WTC11 (cell line): ENCODE results near the gene TMEM190. TPM values are rescaled to one million over a fixed set of nuclear protein-coding genes. Genes with fewer than 3 reads are reported as not detected.

Experiments used
- ATAC-seq: fragments of 200-7000 bp; cut with Tn5 transposase; 2 replicates; pipeline ENCODE4 v1.10.0; 2021; ENCODE audit warnings: mild to moderate bottlenecking, moderate library complexity
- CTCF ChIA-PET: fragments of 300-600 bp; sonication (Branson Sonifier 250); formaldehyde crosslinking; loops from one replicate; lab custom pipeline; 2021; ENCODE audit warnings: antibody characterized with exemption; lab: Charles Lee
- POLR2A ChIA-PET: fragments of 350-600 bp; sonication (Branson Sonifier 250); formaldehyde crosslinking; loops from one replicate; lab custom pipeline; 2021; ENCODE audit warnings: antibody characterized with exemption; lab: Charles Lee
- DNase-seq: peaks from one replicate; pipeline ENCODE4 v3.0.0; 2021; ENCODE audit warnings: low spot score
- H3K27ac Mint-ChIP-seq: 2 replicates; pipeline ENCODE4 v1.8.0; 2021; ENCODE audit warnings: mixed read lengths
- H3K27me3 Mint-ChIP-seq: 2 replicates; pipeline ENCODE4 v1.8.0; 2021; ENCODE audit warnings: low read depth, mild to moderate bottlenecking, moderate library complexity, mixed read lengths
- H3K36me3 Mint-ChIP-seq: 2 replicates; pipeline ENCODE4 v1.8.0; 2021; ENCODE audit warnings: mixed read lengths
- H3K4me1 Mint-ChIP-seq: 2 replicates; pipeline ENCODE4 v1.8.0; 2022; ENCODE audit warnings: mixed read lengths
- H3K4me3 Mint-ChIP-seq: 2 replicates; pipeline ENCODE4 v1.8.0; 2021; ENCODE audit warnings: mild to moderate bottlenecking, moderate library complexity, mixed read lengths
- H3K9me3 Mint-ChIP-seq: 2 replicates; pipeline ENCODE4 v1.8.0; 2021; ENCODE audit warnings: mixed read lengths
- CBFB ChIP-seq: sonication (generic); formaldehyde crosslinking; IDR thresholded peaks from 2 replicates; pipeline ENCODE4 v1.8.1; 2022; ENCODE audit warnings: mild to moderate bottlenecking, low read depth, missing genetic modification reagents
- EMX1 ChIP-seq: fragments of 250-450 bp; sonication (Bioruptor Pico); IDR thresholded peaks from 2 replicates; pipeline ENCODE4 v1.8.0; 2021; ENCODE audit warnings: mild to moderate bottlenecking
- ETV6 ChIP-seq: sonication (generic); formaldehyde crosslinking; IDR thresholded peaks from 2 replicates; pipeline ENCODE4 v1.8.1; 2022; ENCODE audit warnings: mild to moderate bottlenecking, missing genetic modification reagents
- GABPB1 ChIP-seq: sonication (generic); formaldehyde crosslinking; IDR thresholded peaks from 2 replicates; pipeline ENCODE4 v1.8.1; 2023; ENCODE audit warnings: mild to moderate bottlenecking, missing genetic modification reagents
- JUN ChIP-seq: sonication (generic); formaldehyde crosslinking; IDR thresholded peaks from 2 replicates; pipeline ENCODE4 v1.8.0; 2023; ENCODE audit warnings: mild to moderate bottlenecking, missing genetic modification reagents
- NFATC4 ChIP-seq: fragments of 250-450 bp; sonication (Bioruptor Pico); IDR thresholded peaks from 2 replicates; pipeline ENCODE4 v1.9.0; 2021; ENCODE audit warnings: mild to moderate bottlenecking
- NFYB ChIP-seq: sonication (generic); formaldehyde crosslinking; conservative IDR thresholded peaks from 2 replicates; pipeline ENCODE4 v1.8.0; 2022; ENCODE audit warnings: low read depth, missing genetic modification reagents
- NR2C2 ChIP-seq: sonication (generic); formaldehyde crosslinking; IDR thresholded peaks from 2 replicates; pipeline ENCODE4 v1.8.0; 2022; ENCODE audit warnings: mild to moderate bottlenecking, missing genetic modification reagents
- OVOL2 ChIP-seq: fragments of 250-450 bp; sonication (Bioruptor Pico); IDR thresholded peaks from 2 replicates; pipeline ENCODE4 v1.9.0; 2021; ENCODE audit warnings: mild to moderate bottlenecking, borderline replicate concordance
- ZNF317 ChIP-seq: sonication (generic); formaldehyde crosslinking; IDR thresholded peaks from 2 replicates; pipeline ENCODE4 v1.8.1; 2023; ENCODE audit warnings: low read depth, mild to moderate bottlenecking, moderate library complexity, missing genetic modification reagents, borderline replicate concordance
- ZNF416 ChIP-seq: fragments of 250-450 bp; sonication (Bioruptor Pico); IDR thresholded peaks from 2 replicates; pipeline ENCODE4 v1.9.0; 2021; ENCODE audit warnings: mild to moderate bottlenecking, inconsistent platforms
- ZNF423 ChIP-seq: fragments of 250-450 bp; sonication (Bioruptor Pico); IDR thresholded peaks from 2 replicates; pipeline ENCODE4 v2.1.2; 2022; ENCODE audit warnings: mild to moderate bottlenecking, moderate library complexity
- total RNA-seq: library from RNA; stranded (reverse); gene quantifications from 3 replicates; pipeline ENCODE4 v1.2.3, GENCODE V29; 2021
- TF ChIP-seq, protein P1 (sequence below): sonication (generic); formaldehyde crosslinking; IDR thresholded peaks from 2 replicates; pipeline ENCODE4 v1.8.0; 2023; ENCODE audit warnings: mild to moderate bottlenecking, missing genetic modification reagents
- TF ChIP-seq, protein P2 (sequence below): fragments of 250-450 bp; sonication (Bioruptor Pico); IDR thresholded peaks from 2 replicates; pipeline ENCODE4 v1.9.0; 2021; ENCODE audit warnings: mild to moderate bottlenecking
- TF ChIP-seq, protein P3 (sequence below): fragments of 250-450 bp; sonication (Bioruptor Pico); IDR thresholded peaks from 2 replicates; pipeline ENCODE4 v1.9.0; 2021; ENCODE audit warnings: mild to moderate bottlenecking
- TF ChIP-seq, protein P4 (sequence below): sonication (generic); formaldehyde crosslinking; IDR thresholded peaks from 2 replicates; pipeline ENCODE4 v1.8.1; 2023; ENCODE audit warnings: mild to moderate bottlenecking, missing genetic modification reagents, moderate library complexity

TMEM190 gene
- total RNA-seq, 1 experiment from 2014 or later: 0.33 TPM

DNA sequence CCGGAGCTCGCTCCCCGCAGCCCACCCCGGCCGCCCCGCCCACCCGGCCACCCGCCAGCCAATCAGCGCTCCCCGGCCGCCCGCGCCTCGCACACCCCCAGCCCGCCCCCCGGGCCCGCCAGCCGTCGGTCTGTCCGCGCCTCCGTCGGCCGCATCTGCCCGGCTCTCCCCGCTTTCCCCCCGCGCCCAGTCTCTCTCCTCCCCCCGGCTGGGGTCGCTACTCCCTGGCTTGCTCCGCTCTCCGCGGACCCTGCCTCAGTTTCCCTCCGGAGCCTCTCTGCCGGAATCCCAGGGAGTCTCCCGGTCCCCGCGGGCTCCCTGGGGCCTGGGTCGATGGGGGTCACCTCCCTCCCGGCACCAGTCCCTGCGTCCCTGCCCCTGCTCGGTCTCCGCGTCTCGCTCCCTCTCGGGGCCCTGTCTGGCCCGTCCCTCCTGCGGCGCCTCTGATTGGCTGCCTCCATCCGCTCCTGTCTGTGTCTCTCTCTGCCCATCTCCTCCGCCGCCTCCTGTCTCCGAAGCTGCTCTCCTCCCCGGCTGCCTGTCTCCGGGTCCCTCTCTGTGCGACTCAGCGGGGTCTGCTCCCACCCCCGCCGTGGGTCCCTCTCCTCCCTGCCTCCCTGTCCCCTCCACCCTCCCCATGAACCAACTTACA is 6.8 kb upstream of the TMEM190 start (continued):
- TF ChIP-seq, protein P1, sequence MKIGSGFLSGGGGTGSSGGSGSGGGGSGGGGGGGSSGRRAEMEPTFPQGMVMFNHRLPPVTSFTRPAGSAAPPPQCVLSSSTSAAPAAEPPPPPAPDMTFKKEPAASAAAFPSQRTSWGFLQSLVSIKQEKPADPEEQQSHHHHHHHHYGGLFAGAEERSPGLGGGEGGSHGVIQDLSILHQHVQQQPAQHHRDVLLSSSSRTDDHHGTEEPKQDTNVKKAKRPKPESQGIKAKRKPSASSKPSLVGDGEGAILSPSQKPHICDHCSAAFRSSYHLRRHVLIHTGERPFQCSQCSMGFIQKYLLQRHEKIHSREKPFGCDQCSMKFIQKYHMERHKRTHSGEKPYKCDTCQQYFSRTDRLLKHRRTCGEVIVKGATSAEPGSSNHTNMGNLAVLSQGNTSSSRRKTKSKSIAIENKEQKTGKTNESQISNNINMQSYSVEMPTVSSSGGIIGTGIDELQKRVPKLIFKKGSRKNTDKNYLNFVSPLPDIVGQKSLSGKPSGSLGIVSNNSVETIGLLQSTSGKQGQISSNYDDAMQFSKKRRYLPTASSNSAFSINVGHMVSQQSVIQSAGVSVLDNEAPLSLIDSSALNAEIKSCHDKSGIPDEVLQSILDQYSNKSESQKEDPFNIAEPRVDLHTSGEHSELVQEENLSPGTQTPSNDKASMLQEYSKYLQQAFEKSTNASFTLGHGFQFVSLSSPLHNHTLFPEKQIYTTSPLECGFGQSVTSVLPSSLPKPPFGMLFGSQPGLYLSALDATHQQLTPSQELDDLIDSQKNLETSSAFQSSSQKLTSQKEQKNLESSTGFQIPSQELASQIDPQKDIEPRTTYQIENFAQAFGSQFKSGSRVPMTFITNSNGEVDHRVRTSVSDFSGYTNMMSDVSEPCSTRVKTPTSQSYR: no peak

DNA sequence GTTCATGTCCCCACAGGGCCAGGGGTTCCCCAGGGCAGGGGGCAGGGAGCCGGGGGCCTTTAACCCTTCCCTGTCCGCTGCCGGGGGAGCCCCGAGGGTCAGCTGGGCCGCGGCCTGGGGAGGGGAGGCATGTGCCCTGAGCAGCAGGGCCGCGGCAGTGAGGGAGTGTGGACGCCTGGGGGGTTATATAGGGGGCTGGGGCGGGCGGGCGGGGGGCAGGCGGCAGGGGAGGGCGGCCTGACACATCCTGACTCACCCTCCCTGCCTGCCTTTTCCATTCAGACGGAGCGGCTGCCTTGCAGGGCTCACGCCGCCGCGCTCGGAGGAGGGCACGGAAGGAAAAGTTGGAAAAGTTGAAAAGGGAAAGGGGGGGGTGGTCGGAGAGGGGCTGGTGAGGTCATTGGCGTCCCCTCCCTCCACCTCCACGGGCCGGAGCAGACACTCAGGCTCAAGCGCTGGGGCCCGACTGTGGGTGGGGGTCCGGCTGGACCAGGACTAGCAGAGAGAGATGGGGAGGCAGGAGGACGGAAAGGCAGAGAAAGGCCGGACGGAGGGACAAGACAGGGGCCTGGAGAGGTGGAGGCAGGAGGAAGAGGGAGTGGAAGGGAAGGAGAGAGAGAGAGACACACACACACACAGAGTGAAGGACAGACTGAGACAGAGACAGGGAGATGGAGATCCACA is 6.2 kb upstream of the TMEM190 start, which contains the start of gene IL11:
Gene IL11, minus strand, starts transcription at position 159 of the 684 bp plus-strand sequence. Its CDS starts 153 bp downstream, at position 6.
- ChIA-PET CTCF (interaction anchor here (0.5 to 2.8 kb wide), 8 partner anchors 13 to 224 kb away, joined by 3 to 13 read pairs (median 4); partner anchors contain the start of gene TMEM238), POLR2A (interaction anchor here (0.8 to 1.3 kb wide), 4 partner anchors 14 to 69 kb away, joined by 3 to 6 read pairs (median 4); partner anchors contain the start of gene TMEM238)
- Mint-ChIP-seq H3K4me1 (peaks cover 22% of the 10 kb centered on the region), H3K4me3 (peak within 1 kb of the TSS; percentile 83), H3K9me3 (no peaks in the 10 kb centered on the region), H3K27ac (no peak within 1 kb of the TSS; the same call in 1 of the 2 replicates), H3K27me3 (peaks cover 70% of the 10 kb centered on the region), H3K36me3 (no peaks in the 10 kb centered on the region)
- no peak for DNase-seq
- no peak; the same call in 1 of the 2 replicates for ATAC-seq
- no peak for TF ChIP-seq CBFB (CRISPR knock-in tag)
- TF ChIP-seq ETV6 (CRISPR knock-in tag): 0 out of 2 replicates have a peak, but pooled peaks have one; percentile 38
- TF ChIP-seq, all 79 proteins: peak for 1

DNA sequence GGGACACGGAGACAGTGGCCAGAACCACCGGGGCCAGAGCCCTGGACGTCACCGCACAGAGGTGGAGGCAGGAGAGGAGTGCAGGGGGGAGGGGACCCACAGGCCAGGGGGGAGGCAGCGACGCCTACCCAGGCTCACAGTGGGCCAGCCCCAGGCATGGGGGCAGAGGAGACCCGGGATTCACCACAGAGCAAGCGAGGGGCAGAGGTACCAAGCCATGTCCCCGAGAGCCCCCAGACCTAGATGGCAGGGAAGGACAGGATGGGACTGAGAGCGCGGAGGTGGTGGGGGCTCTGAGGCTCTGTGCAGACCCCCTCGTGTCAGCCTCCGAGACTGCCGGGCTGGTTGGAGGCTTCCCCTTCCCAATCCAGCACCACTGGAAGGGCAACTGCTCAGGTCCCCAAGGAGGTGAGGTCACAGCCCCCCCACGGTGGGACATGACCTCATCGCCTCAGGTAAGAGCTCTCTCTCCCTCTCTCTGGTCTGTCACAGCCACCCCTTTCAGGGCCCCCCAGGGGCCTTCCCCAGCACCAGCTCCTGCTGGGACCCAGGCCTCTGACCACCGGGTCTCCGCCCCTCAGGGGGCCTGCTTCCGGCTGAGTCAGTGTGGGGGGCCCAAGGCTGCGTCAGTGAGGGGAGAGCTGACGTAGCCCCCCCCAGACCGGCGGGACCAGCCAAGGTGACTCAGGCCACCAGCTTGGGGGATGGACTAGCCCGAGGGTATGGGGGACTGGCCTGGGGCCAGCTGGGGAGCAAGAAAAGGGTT is 4.1 kb upstream of the TMEM190 start:
- no peak overlapping the region for H3K27ac Mint-ChIP-seq
- H3K9me3 Mint-ChIP-seq: no peaks in the 10 kb centered on the region
- ChIA-PET POLR2A (interaction anchor here (1.2 kb wide), 1 partner anchor 12 kb away, joined by 3 read pairs; the partner anchor contains the start of gene TMEM238), CTCF (interaction anchor here (0.6 to 1.5 kb wide), 6 partner anchors 10 to 966 kb away, joined by 3 to 6 read pairs (median 4); partner anchors contain the start of genes KMT5C and TMEM238)
- peaks cover 69% of the 10 kb centered on the region for H3K27me3 Mint-ChIP-seq
- H3K4me3 Mint-ChIP-seq: no peak overlapping the region
- peaks cover 37% of the 10 kb centered on the region for H3K4me1 Mint-ChIP-seq
- H3K36me3 Mint-ChIP-seq: no peaks in the 10 kb centered on the region
- DNase-seq (no peak), ATAC-seq (no peak)
- TF ChIP-seq, protein P2, sequence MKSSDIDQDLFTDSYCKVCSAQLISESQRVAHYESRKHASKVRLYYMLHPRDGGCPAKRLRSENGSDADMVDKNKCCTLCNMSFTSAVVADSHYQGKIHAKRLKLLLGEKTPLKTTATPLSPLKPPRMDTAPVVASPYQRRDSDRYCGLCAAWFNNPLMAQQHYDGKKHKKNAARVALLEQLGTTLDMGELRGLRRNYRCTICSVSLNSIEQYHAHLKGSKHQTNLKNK (CRISPR knock-in tag): no peak
- peak; percentile 67 for TF ChIP-seq ZNF423 (CRISPR knock-in tag)
- peak; percentile 30; the same call in 1 of the 2 replicates for TF ChIP-seq GABPB1 (CRISPR knock-in tag)

DNA sequence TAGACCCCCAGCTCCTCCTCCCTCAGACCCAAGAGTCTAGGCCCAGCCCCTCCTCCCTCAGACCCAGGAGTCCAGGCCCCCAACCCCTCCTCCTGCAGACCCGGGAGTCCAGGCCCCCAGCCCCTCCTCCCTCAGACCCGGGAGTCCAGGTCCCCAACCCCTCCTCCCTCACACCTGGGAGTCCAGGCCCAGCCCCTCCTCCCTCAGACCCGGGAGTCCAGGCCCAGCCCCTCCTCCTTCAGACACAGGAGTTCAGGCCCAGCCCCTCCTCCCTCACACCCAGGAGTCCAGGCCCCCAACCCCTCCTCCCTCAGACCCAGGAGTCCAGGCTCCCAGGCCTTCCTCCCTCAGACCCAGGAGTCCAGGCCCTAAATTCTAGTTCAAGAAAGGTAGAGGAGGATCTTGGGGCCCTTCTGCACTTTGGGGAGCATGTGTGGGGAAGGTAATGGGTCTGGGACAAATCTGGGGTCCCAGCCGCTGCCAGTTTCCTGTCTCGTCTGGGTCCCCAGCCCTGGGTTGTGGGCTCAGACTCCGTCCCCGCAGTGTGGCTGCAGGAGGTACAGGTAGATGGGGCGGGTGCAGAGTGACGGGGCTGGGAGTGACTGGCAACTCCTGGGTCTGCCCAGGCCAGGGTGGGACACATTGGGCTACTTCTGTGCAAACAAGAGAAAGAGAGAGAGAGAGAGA is 3.2 kb upstream of the TMEM190 start:
- Mint-ChIP-seq H3K27ac (0 out of 2 replicates have a peak overlapping the region, but pooled peaks have one; percentile 8), H3K4me3 (peak overlapping the region; percentile 57), H3K27me3 (peaks cover 65% of the 10 kb centered on the region), H3K4me1 (peaks cover 43% of the 10 kb centered on the region), H3K36me3 (no peaks in the 10 kb centered on the region), H3K9me3 (no peaks in the 10 kb centered on the region)
- ChIA-PET CTCF (interaction anchor here (0.8 to 1.5 kb wide), 3 partner anchors 10 to 72 kb away, joined by 3 to 5 read pairs (median 4); partner anchors contain the start of gene TMEM238), POLR2A (interaction anchor here (1.2 kb wide), 1 partner anchor 11 kb away, joined by 3 read pairs; the partner anchor contains the start of gene TMEM238)
- DNase-seq (no peak), ATAC-seq (no peak)
- TF ChIP-seq ZNF317: no peak
- TF ChIP-seq NFYB (CRISPR knock-in tag): no peak
- TF ChIP-seq EMX1 (CRISPR knock-in tag): no peak
- TF ChIP-seq JUN (CRISPR knock-in tag): no peak
- TF ChIP-seq ETV6 (CRISPR knock-in tag): no peak
- TF ChIP-seq ZNF416: no peak
- no peak for TF ChIP-seq NR2C2
- TF ChIP-seq, protein P3, sequence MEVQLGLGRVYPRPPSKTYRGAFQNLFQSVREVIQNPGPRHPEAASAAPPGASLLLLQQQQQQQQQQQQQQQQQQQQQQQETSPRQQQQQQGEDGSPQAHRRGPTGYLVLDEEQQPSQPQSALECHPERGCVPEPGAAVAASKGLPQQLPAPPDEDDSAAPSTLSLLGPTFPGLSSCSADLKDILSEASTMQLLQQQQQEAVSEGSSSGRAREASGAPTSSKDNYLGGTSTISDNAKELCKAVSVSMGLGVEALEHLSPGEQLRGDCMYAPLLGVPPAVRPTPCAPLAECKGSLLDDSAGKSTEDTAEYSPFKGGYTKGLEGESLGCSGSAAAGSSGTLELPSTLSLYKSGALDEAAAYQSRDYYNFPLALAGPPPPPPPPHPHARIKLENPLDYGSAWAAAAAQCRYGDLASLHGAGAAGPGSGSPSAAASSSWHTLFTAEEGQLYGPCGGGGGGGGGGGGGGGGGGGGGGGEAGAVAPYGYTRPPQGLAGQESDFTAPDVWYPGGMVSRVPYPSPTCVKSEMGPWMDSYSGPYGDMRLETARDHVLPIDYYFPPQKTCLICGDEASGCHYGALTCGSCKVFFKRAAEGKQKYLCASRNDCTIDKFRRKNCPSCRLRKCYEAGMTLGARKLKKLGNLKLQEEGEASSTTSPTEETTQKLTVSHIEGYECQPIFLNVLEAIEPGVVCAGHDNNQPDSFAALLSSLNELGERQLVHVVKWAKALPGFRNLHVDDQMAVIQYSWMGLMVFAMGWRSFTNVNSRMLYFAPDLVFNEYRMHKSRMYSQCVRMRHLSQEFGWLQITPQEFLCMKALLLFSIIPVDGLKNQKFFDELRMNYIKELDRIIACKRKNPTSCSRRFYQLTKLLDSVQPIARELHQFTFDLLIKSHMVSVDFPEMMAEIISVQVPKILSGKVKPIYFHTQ (CRISPR knock-in tag): no peak
- TF ChIP-seq, protein P4, sequence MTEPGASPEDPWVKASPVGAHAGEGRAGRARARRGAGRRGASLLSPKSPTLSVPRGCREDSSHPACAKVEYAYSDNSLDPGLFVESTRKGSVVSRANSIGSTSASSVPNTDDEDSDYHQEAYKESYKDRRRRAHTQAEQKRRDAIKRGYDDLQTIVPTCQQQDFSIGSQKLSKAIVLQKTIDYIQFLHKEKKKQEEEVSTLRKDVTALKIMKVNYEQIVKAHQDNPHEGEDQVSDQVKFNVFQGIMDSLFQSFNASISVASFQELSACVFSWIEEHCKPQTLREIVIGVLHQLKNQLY (CRISPR knock-in tag): no peak
- no peak for TF ChIP-seq OVOL2 (CRISPR knock-in tag)
- no peak for TF ChIP-seq NFATC4 (CRISPR knock-in tag)
